GM23338 (cell line): ENCODE results near the gene RAMP1. TPM values are rescaled to one million over a fixed set of nuclear protein-coding genes. Genes with fewer than 3 reads are reported as not detected.
A peak's percentile ranks its signal among the peaks of the same experiment; 100 is the strongest.

ENCODE experiments used
- ATAC-seq: fragments of 200-7000 bp; cut with Tn5 transposase; 3 replicates; pipeline ENCODE4 v1.9.1; 2020
- DNase-seq: peaks from one replicate; pipeline ENCODE4 v3.0.0-alpha.2; 2015; ENCODE audit warnings: low spot score
- H2AFZ ChIP-seq: fragments of 200-600 bp; sonication (generic); 2 replicates; pipeline ENCODE4 v1.8.0; 2016; ENCODE audit warnings: antibody characterized with exemption, mild to moderate bottlenecking, moderate library complexity
- H3F3A ChIP-seq: fragments of 200-600 bp; sonication (generic); replicated peaks from 2 replicates; pipeline ENCODE4 v1.8.0; 2017; ENCODE audit warnings: antibody characterized with exemption, mixed run types, low read depth
- H3K27ac ChIP-seq: fragments of 200-600 bp; sonication (generic); 2 replicates; pipeline ENCODE4 v1.6.1; 2016; ENCODE audit warnings: low read depth
- H3K27me3 ChIP-seq: fragments of 200-600 bp; sonication (generic); 2 replicates; pipeline ENCODE4 v1.8.0; 2016; ENCODE audit warnings: mild to moderate bottlenecking, mixed run types, moderate library complexity; ENCODE audit not compliant: insufficient read depth
- H3K36me3 ChIP-seq: fragments of 200-600 bp; sonication (generic); 2 replicates; pipeline ENCODE4 v1.8.0; 2016; ENCODE audit warnings: mild to moderate bottlenecking; ENCODE audit not compliant: insufficient read depth
- H3K4me1 ChIP-seq: fragments of 200-600 bp; sonication (generic); 2 replicates; pipeline ENCODE4 v1.8.0; 2016; ENCODE audit warnings: mild to moderate bottlenecking, moderate library complexity; ENCODE audit not compliant: insufficient read depth
- H3K4me2 ChIP-seq: fragments of 200-600 bp; sonication (generic); 2 replicates; pipeline ENCODE4 v1.7.1; 2017; ENCODE audit warnings: mixed run types
- H3K4me3 ChIP-seq: fragments of 200-600 bp; sonication (generic); 2 replicates; pipeline ENCODE4 v1.6.1; 2016; ENCODE audit warnings: mixed run types
- H3K79me2 ChIP-seq: fragments of 200-600 bp; sonication (generic); replicated peaks from 2 replicates; pipeline ENCODE4 v1.8.0; 2017; ENCODE audit warnings: mild to moderate bottlenecking; ENCODE audit not compliant: insufficient read depth
- H3K9me2 ChIP-seq: fragments of 200-600 bp; sonication (generic); 2 replicates; pipeline ENCODE4 v1.8.0; 2017; ENCODE audit not compliant: insufficient read depth
- H4K20me1 ChIP-seq: fragments of 200-600 bp; sonication (generic); replicated peaks from 2 replicates; pipeline ENCODE4 v1.8.0; 2017; ENCODE audit warnings: mild to moderate bottlenecking; ENCODE audit not compliant: insufficient read depth
- H3K27ac Mint-ChIP-seq: 2 replicates; pipeline ENCODE4 v1.8.0; 2020; ENCODE audit warnings: inconsistent platforms, mild to moderate bottlenecking, moderate library complexity, mixed read lengths
- H3K27me3 Mint-ChIP-seq: 3 replicates; pipeline ENCODE4 v1.8.0; 2022; ENCODE audit warnings: low read depth, mild to moderate bottlenecking, moderate library complexity, mixed read lengths, inconsistent platforms; ENCODE audit not compliant: insufficient read depth, poor library complexity
- H3K36me3 Mint-ChIP-seq: 3 replicates; pipeline ENCODE4 v1.8.0; 2021; ENCODE audit warnings: low read depth, mild to moderate bottlenecking, inconsistent platforms, moderate library complexity, mixed read lengths
- H3K4me1 Mint-ChIP-seq: 3 replicates; pipeline ENCODE4 v1.8.0; 2020; ENCODE audit warnings: mild to moderate bottlenecking, inconsistent platforms, mixed read lengths
- H3K4me3 Mint-ChIP-seq: 3 replicates; pipeline ENCODE4 v1.8.0; 2021; ENCODE audit warnings: moderate library complexity, mild to moderate bottlenecking, inconsistent platforms, mixed read lengths
- H3K9me3 Mint-ChIP-seq: 3 replicates; pipeline ENCODE4 v1.8.0; 2020; ENCODE audit warnings: moderate library complexity, mild to moderate bottlenecking, inconsistent platforms, mixed read lengths
- CREB1 ChIP-seq: fragments of 250-450 bp; sonication (Bioruptor Pico); IDR thresholded peaks from 2 replicates; pipeline ENCODE4 v1.5.0; 2020; ENCODE audit warnings: low read depth, mild to moderate bottlenecking, moderate library complexity
- CTCF ChIP-seq, 2 experiments: fragments of 200-600 bp in 1 of 2; sonication (generic) in 1 of 2; conservative IDR thresholded peaks; 2 replicates each; pipeline versions ENCODE4 v1.5.1 to v1.6.1; 2016 to 2017; ENCODE audit warnings: antibody characterized with exemption in 2 of 2, low read depth in 2 of 2, mild to moderate bottlenecking in 2 of 2, moderate library complexity in 1 of 2
- ETS1 ChIP-seq: IDR thresholded peaks from 2 replicates; pipeline ENCODE4 v1.6.1; 2016; ENCODE audit warnings: antibody characterized with exemption
- EZH2 ChIP-seq: fragments of 200-600 bp; sonication (generic); IDR thresholded peaks from one replicate; pipeline ENCODE4 v1.8.0; 2017; ENCODE audit warnings: antibody characterized with exemption, mild to moderate bottlenecking, low read depth; ENCODE audit not compliant: unreplicated experiment
- EZH2phosphoT487 ChIP-seq: fragments of 200-600 bp; sonication (generic); IDR thresholded peaks from one replicate; pipeline ENCODE4 v1.8.1; 2018; ENCODE audit warnings: antibody characterized with exemption; ENCODE audit not compliant: unreplicated experiment
- JUNB ChIP-seq: IDR thresholded peaks from one replicate; pipeline ENCODE4 v1.6.1; 2016; ENCODE audit warnings: antibody characterized with exemption; ENCODE audit not compliant: unreplicated experiment
- NANOG ChIP-seq: IDR thresholded peaks from 2 replicates; pipeline ENCODE4 v1.6.1; 2016; ENCODE audit warnings: antibody characterized with exemption, borderline replicate concordance
- ZNF462 ChIP-seq: fragments of 250-450 bp; sonication (Bioruptor Pico); IDR thresholded peaks from 2 replicates; pipeline ENCODE4 v1.5.0; 2020; ENCODE audit warnings: mild to moderate bottlenecking, moderate library complexity
- polyA plus RNA-seq: library from polyadenylated mRNA; unstranded; fragments of >200 nt; fragmentation: Nextera tagmentation; extraction: Ambion mirVana; gene quantifications from 2 replicates; pipeline ENCODE4 v1.2.1, GENCODE V29; 2016
- total RNA-seq: library from RNA; depleted of rRNA; stranded (reverse); fragments of >200 nt; shearing (Covaris generic); gene quantifications from 2 replicates; pipeline ENCODE4 v1.2.3, GENCODE V29; 2014

Gene RAMP1
- total and polyA plus RNA-seq, 2 experiments from 2014 or later = 1.7 to 3.3 TPM

GRCh38 chr2:237859082-237859433, 365 bp upstream of the RAMP1 start (continued):
- TF ChIP-seq JUNB (no peak), ETS1 (no peak), CTCF (conservative IDR thresholded peaks at IDR 0.05; ENCODE audit: low read depth in 2 of 2) (no peak), EZH2 (no peak), NANOG (no peak)

- no peaks in the 10 kb centered on the region for H3K36me3 ChIP-seq
- H3K79me2 ChIP-seq = no peaks in the 10 kb centered on the region
- H2AFZ ChIP-seq = peak overlapping the region; percentile 89
- Mint-ChIP-seq H3K27me3 (peaks cover 35% of the 10 kb centered on the region), H3K4me1 (peaks cover 30% of the 10 kb centered on the region), H3K27ac (no peak overlapping the region), H3K36me3 (no peaks in the 10 kb centered on the region), H3K4me3 (peak overlapping the region; percentile 70), H3K9me3 (no peaks in the 10 kb centered on the region)
- ATAC-seq = no peak
- H4K20me1 ChIP-seq = no peaks in the 10 kb centered on the region
- peak overlapping the region; percentile 60 for H3K4me3 ChIP-seq
- H3K4me2 ChIP-seq = peak overlapping the region; percentile 83
- H3F3A ChIP-seq = peaks cover 6% of the 10 kb centered on the region; the same call in 1 of the 2 replicates
- H3K27me3 ChIP-seq = peaks cover 33% of the 10 kb centered on the region
- no peaks in the 10 kb centered on the region for H3K9me2 ChIP-seq
- no peak for DNase-seq
- 0 out of 2 replicates have a peak, but pooled peaks cover 4% of the 10 kb centered on the region for H3K4me1 ChIP-seq
- no peak overlapping the region for H3K27ac ChIP-seq
- TF ChIP-seq CREB1 (CRISPR knock-in tag) = no peak
- no peak for TF ChIP-seq NANOG
- TF ChIP-seq EZH2 = no peak
- no peak for TF ChIP-seq ZNF462 (CRISPR knock-in tag)
- TF ChIP-seq EZH2phosphoT487 = no peak
These were observed 981 bp downstream of the RAMP1 start for GRCh38 chr2:237860273-237860935.
